ENCODE measurements around the gene FCHO2.

The FCHO2 gene

GRCh38 chr5:73030995-73031394 is 75.2 kb downstream of the FCHO2 start:
- Histone ChIP-seq H3K4me3 (no peak overlapping the region), H3K27ac (no peak overlapping the region)
- DNase-seq (ENCODE audit: low spot score): no peak
- TF ChIP-seq, protein P1, sequence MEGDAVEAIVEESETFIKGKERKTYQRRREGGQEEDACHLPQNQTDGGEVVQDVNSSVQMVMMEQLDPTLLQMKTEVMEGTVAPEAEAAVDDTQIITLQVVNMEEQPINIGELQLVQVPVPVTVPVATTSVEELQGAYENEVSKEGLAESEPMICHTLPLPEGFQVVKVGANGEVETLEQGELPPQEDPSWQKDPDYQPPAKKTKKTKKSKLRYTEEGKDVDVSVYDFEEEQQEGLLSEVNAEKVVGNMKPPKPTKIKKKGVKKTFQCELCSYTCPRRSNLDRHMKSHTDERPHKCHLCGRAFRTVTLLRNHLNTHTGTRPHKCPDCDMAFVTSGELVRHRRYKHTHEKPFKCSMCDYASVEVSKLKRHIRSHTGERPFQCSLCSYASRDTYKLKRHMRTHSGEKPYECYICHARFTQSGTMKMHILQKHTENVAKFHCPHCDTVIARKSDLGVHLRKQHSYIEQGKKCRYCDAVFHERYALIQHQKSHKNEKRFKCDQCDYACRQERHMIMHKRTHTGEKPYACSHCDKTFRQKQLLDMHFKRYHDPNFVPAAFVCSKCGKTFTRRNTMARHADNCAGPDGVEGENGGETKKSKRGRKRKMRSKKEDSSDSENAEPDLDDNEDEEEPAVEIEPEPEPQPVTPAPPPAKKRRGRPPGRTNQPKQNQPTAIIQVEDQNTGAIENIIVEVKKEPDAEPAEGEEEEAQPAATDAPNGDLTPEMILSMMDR (IDR thresholded peaks at IDR 0.05): no peak

GRCh38 chr5:73031839-73032238 is 76.0 kb downstream of the FCHO2 start:
- H3K27ac ChIP-seq: no peak overlapping the region
- H3K4me3 ChIP-seq: no peak overlapping the region
- DNase-seq (ENCODE audit: low spot score): no peak
- TF ChIP-seq, protein P1 (IDR thresholded peaks at IDR 0.05): no peak

DNA sequence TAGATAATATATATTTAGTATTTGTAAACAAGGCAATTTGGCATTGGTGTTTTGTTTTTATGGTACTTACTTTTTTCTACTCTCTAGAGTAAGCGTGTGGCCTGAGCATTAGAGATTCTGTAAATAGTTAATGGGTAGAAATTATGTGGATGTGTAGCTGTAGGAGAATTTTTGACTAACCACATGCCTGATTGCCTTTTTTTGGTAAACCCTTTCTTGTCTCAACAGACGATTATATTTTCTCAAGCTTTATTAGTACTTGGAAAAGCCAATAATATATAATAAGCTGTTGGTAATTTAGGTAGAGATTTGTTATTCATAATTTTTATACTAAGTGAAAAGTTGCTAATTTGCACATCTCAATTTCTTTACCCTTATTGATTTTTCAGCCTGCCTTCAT is 76.8 kb downstream of the FCHO2 start:
- H3K27ac ChIP-seq: no peak overlapping the region
- DNase-seq (ENCODE audit: low spot score): no peak
- TF ChIP-seq, protein P1 (IDR thresholded peaks at IDR 0.05): no peak

GRCh38 chr5:73037545-73037944 is 81.7 kb downstream of the FCHO2 start:
- Histone ChIP-seq H3K27ac (no peak overlapping the region), H3K4me3 (no peak overlapping the region)
- no peak for DNase-seq (ENCODE audit: low spot score)
- TF ChIP-seq, protein P1 (IDR thresholded peaks at IDR 0.05): no peak

More for the DNA sequence above, 76.8 kb downstream of the FCHO2 start:
- H3K4me3 ChIP-seq: no peak overlapping the region

- Histone ChIP-seq H3K27ac (no peak overlapping the region), H3K4me3 (no peak overlapping the region)
- DNase-seq (ENCODE audit: low spot score): no peak
- TF ChIP-seq, protein P1 (IDR thresholded peaks at IDR 0.05): no peak
Observed at GRCh38 chr5:73039082-73039481, 83.2 kb downstream of the FCHO2 start.

DNA sequence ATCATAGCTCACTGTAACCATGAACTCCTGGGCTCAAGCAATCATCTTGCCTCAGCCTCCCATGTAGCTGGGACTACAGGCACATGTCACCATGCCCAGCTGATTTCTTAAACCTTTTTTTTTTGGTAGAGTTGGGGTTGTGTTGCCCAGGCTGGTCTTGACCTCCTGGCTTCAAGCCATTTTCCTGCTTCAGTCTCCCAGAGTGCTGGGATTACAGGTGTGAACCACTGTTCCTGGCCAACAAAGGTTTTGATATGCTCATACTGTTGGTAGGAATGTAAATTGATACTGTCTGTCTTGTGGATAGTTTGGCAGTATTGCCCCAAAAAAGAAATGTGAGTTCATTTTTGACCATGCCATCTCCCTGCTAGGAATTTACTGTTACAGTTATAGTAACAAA is 87.2 kb downstream of the FCHO2 start:
- TF ChIP-seq, protein P1 (IDR thresholded peaks at IDR 0.05): no peak
- H3K4me3 ChIP-seq: no peak overlapping the region
- no peak for DNase-seq (ENCODE audit: low spot score)

DNA sequence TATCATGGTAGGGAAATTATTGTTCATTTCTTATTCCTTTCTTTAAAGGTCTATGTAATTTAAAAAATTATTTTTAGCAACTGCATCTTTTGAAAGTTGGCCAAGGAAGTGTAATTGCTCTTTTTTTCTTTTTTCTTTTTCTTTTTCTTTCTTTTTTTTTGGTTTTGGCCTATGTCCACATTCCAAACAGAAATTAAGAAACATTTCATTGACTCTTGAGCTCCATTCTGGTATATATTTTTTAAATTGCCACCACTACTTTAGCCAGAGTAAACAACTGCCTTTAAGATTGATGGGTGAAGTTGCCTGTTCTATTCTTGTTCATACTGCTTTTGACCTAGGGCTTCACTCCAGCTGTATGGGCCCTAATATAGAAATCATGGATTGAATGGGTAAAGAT is 88.7 kb downstream of the FCHO2 start:
- TF ChIP-seq, protein P1 (IDR thresholded peaks at IDR 0.05): no peak
- no peak overlapping the region for H3K27ac ChIP-seq
- no peak for DNase-seq (ENCODE audit: low spot score)
- H3K4me3 ChIP-seq: no peak overlapping the region

More for the DNA sequence above, 87.2 kb downstream of the FCHO2 start:
- H3K27ac ChIP-seq: no peak overlapping the region
